ENCODE measurements around the gene PGR. TPM values are rescaled to one million over a fixed set of nuclear protein-coding genes. Genes with fewer than 3 reads are reported as not detected.

Gene PGR
- polyA plus RNA-seq, 1 of the 3 experiments (the other 2 are of a cell fraction) = not detected

DNA sequence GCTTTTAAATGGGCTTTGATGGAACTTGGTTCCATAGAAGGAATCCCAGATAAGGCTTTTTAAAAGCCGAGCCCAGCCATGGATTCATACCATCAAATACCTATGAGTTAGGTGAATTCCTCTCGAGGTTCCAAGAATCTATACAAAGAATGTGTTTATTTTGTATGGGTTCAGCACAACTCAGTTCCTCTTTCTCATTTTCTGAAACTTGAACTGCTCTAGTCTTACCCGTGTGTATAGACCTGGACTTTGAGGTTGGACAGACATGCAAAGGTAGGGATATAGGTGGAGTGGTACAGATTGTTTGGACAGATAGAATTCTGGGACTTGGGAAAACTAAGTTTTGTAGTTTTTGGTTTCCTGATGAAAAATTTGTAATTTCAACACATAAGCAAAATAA lies 97.9 kb downstream of the PGR start:
- Histone ChIP-seq H3K27ac (ENCODE audit: low read depth in 2 of 2, low read length in 1 of 2) (no peak overlapping the region), H3K9me3 (no peaks in the 10 kb centered on the region), H3K4me3 (ENCODE audit: low read depth in 2 of 2, low read length in 1 of 2) (no peak overlapping the region), H3K36me3 (replicated peaks in 1 of 2; ENCODE audit: control insufficient read depth in 1 of 2, insufficient read depth in 2 of 2, low read length in 1 of 2) (no peaks in the 10 kb centered on the region), H3K79me2 (ENCODE audit: insufficient read depth) (no peaks in the 10 kb centered on the region), H3K27me3 (ENCODE audit: insufficient read depth) (no peaks in the 10 kb centered on the region), H3K4me1 (ENCODE audit: control insufficient read depth in 1 of 2, insufficient read depth in 2 of 2, low read depth in 1 of 2, low read length in 1 of 2) (no peaks in the 10 kb centered on the region), H3K4me2 (no peak overlapping the region), H2AFZ (ENCODE audit: low read depth) (no peak overlapping the region), H4K20me1 (ENCODE audit: insufficient read depth) (no peaks in the 10 kb centered on the region), H3K9ac (no peak overlapping the region), H3F3A (replicated peaks; ENCODE audit: insufficient read depth) (no peaks in the 10 kb centered on the region), H3K9me2 (no peaks in the 10 kb centered on the region)
- POLR2A ChIA-PET = no interaction called here
- TF ChIP-seq NFIC (IDR thresholded peaks at IDR 0.05; ENCODE audit: borderline replicate concordance) (no peak), POLR2AphosphoS5 (IDR thresholded peaks at IDR 0.05; ENCODE audit: low read depth, low read length) (no peak), RCOR1 (IDR thresholded peaks at IDR 0.05; ENCODE audit: low read length) (no peak), RAD21 (IDR thresholded peaks at IDR 0.05; ENCODE audit: low read length) (no peak), ELF1 (IDR thresholded peaks at IDR 0.05) (no peak), YY1 (IDR thresholded peaks at IDR 0.05; ENCODE audit: low read depth) (no peak)
- TF ChIP-seq, protein P1, sequence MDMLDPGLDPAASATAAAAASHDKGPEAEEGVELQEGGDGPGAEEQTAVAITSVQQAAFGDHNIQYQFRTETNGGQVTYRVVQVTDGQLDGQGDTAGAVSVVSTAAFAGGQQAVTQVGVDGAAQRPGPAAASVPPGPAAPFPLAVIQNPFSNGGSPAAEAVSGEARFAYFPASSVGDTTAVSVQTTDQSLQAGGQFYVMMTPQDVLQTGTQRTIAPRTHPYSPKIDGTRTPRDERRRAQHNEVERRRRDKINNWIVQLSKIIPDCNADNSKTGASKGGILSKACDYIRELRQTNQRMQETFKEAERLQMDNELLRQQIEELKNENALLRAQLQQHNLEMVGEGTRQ (IDR thresholded peaks at IDR 0.05; ENCODE audit: borderline replicate concordance, low read depth, low read length) = no peak
- TF ChIP-seq, protein P2, sequence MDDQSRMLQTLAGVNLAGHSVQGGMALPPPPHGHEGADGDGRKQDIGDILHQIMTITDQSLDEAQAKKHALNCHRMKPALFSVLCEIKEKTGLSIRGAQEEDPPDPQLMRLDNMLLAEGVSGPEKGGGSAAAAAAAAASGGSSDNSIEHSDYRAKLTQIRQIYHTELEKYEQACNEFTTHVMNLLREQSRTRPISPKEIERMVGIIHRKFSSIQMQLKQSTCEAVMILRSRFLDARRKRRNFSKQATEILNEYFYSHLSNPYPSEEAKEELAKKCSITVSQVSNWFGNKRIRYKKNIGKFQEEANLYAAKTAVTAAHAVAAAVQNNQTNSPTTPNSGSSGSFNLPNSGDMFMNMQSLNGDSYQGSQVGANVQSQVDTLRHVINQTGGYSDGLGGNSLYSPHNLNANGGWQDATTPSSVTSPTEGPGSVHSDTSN (IDR thresholded peaks at IDR 0.05) = no peak
- DNase-seq = no peak
- CTCF ChIA-PET = no interaction called here
- 3% methylated on average over 3 of the region's 3 CpGs for WGBS (ENCODE audit: low lambda C conversion rate)

DNA sequence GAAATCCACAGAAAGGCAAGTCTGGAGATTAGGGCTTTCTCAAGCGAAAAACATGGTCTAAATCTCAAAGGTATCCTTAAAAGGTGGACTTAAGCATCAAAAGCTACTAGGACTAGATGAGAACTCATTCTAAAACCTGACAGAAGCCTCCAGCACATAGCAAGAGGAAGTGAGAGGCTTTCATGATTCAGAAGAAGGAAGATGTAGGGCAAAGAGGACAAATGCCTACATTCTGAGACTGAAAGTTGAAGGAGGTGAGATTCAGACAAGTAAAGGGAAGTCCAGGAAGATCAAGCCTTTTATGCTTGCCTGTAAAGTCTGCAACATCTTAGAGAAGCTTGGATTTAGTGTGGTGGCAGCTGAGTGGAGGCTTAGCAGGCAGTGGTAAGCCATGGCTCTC lies 98.9 kb downstream of the PGR start:
- Histone ChIP-seq H3K9me3 (no peaks in the 10 kb centered on the region), H4K20me1 (ENCODE audit: insufficient read depth) (no peaks in the 10 kb centered on the region), H3F3A (replicated peaks; ENCODE audit: insufficient read depth) (no peaks in the 10 kb centered on the region), H3K4me2 (no peak overlapping the region), H2AFZ (ENCODE audit: low read depth) (no peak overlapping the region), H3K4me3 (ENCODE audit: low read depth in 2 of 2, low read length in 1 of 2) (no peak overlapping the region), H3K9me2 (no peaks in the 10 kb centered on the region), H3K27ac (ENCODE audit: low read depth in 2 of 2, low read length in 1 of 2) (no peak overlapping the region), H3K79me2 (ENCODE audit: insufficient read depth) (no peaks in the 10 kb centered on the region), H3K36me3 (replicated peaks in 1 of 2; ENCODE audit: control insufficient read depth in 1 of 2, insufficient read depth in 2 of 2, low read length in 1 of 2) (no peaks in the 10 kb centered on the region), H3K9ac (no peak overlapping the region), H3K4me1 (ENCODE audit: control insufficient read depth in 1 of 2, insufficient read depth in 2 of 2, low read depth in 1 of 2, low read length in 1 of 2) (no peaks in the 10 kb centered on the region), H3K27me3 (ENCODE audit: insufficient read depth) (no peaks in the 10 kb centered on the region)
- DNase-seq = no peak
- CTCF ChIA-PET = interaction anchor here (1.3 kb wide), 1 partner anchor 977 kb away, joined by 3 read pairs; no protein-coding TSS in a partner anchor
- POLR2A ChIA-PET = no interaction called here
- 0% methylated on average over 1 of the region's 1 CpG for whole genome bisulfite sequencing (ENCODE audit: low lambda C conversion rate)
- TF ChIP-seq, protein P1 (IDR thresholded peaks at IDR 0.05; ENCODE audit: borderline replicate concordance, low read depth, low read length) = no peak
- TF ChIP-seq, protein P3, sequence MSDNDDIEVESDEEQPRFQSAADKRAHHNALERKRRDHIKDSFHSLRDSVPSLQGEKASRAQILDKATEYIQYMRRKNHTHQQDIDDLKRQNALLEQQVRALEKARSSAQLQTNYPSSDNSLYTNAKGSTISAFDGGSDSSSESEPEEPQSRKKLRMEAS (IDR thresholded peaks at IDR 0.05; ENCODE audit: low read depth) = no peak
- TF ChIP-seq TCF12 (IDR thresholded peaks at IDR 0.05) (no peak), EZH2phosphoT487 (IDR thresholded peaks at IDR 0.05; ENCODE audit: borderline replicate concordance, low read depth) (no peak), CHD2 (IDR thresholded peaks at IDR 0.05; ENCODE audit: low read length, partially characterized antibody) (no peak), POLR2AphosphoS5 (IDR thresholded peaks at IDR 0.05; ENCODE audit: low read depth, low read length) (no peak), RAD21 (IDR thresholded peaks at IDR 0.05; ENCODE audit: low read length) (no peak), FOXJ3 (CRISPR knock-in tag; IDR thresholded peaks at IDR 0.05) (no peak), SIN3A (IDR thresholded peaks at IDR 0.05; ENCODE audit: borderline replicate concordance, low read depth, low read length) (no peak), JUND (IDR thresholded peaks at IDR 0.05) (no peak), YY1 (IDR thresholded peaks at IDR 0.05; ENCODE audit: low read depth) (no peak), ELF1 (IDR thresholded peaks at IDR 0.05) (no peak)
- TF ChIP-seq, protein P4, sequence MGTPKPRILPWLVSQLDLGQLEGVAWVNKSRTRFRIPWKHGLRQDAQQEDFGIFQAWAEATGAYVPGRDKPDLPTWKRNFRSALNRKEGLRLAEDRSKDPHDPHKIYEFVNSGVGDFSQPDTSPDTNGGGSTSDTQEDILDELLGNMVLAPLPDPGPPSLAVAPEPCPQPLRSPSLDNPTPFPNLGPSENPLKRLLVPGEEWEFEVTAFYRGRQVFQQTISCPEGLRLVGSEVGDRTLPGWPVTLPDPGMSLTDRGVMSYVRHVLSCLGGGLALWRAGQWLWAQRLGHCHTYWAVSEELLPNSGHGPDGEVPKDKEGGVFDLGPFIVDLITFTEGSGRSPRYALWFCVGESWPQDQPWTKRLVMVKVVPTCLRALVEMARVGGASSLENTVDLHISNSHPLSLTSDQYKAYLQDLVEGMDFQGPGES (IDR thresholded peaks at IDR 0.05; ENCODE audit: low read depth, low read length) = no peak
- TF ChIP-seq, protein P5, sequence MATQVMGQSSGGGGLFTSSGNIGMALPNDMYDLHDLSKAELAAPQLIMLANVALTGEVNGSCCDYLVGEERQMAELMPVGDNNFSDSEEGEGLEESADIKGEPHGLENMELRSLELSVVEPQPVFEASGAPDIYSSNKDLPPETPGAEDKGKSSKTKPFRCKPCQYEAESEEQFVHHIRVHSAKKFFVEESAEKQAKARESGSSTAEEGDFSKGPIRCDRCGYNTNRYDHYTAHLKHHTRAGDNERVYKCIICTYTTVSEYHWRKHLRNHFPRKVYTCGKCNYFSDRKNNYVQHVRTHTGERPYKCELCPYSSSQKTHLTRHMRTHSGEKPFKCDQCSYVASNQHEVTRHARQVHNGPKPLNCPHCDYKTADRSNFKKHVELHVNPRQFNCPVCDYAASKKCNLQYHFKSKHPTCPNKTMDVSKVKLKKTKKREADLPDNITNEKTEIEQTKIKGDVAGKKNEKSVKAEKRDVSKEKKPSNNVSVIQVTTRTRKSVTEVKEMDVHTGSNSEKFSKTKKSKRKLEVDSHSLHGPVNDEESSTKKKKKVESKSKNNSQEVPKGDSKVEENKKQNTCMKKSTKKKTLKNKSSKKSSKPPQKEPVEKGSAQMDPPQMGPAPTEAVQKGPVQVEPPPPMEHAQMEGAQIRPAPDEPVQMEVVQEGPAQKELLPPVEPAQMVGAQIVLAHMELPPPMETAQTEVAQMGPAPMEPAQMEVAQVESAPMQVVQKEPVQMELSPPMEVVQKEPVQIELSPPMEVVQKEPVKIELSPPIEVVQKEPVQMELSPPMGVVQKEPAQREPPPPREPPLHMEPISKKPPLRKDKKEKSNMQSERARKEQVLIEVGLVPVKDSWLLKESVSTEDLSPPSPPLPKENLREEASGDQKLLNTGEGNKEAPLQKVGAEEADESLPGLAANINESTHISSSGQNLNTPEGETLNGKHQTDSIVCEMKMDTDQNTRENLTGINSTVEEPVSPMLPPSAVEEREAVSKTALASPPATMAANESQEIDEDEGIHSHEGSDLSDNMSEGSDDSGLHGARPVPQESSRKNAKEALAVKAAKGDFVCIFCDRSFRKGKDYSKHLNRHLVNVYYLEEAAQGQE (IDR thresholded peaks at IDR 0.05; ENCODE audit: low read depth, low read length) = no peak
- TF ChIP-seq, protein P6, sequence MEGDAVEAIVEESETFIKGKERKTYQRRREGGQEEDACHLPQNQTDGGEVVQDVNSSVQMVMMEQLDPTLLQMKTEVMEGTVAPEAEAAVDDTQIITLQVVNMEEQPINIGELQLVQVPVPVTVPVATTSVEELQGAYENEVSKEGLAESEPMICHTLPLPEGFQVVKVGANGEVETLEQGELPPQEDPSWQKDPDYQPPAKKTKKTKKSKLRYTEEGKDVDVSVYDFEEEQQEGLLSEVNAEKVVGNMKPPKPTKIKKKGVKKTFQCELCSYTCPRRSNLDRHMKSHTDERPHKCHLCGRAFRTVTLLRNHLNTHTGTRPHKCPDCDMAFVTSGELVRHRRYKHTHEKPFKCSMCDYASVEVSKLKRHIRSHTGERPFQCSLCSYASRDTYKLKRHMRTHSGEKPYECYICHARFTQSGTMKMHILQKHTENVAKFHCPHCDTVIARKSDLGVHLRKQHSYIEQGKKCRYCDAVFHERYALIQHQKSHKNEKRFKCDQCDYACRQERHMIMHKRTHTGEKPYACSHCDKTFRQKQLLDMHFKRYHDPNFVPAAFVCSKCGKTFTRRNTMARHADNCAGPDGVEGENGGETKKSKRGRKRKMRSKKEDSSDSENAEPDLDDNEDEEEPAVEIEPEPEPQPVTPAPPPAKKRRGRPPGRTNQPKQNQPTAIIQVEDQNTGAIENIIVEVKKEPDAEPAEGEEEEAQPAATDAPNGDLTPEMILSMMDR (IDR thresholded peaks at IDR 0.05) = no peak

Measured in SK-N-SH (cell line).